Fibroblast of skin of back (primary cell): ENCODE measurements around the gene AEN. TPM values are rescaled to one million over a fixed set of nuclear protein-coding genes. Genes with fewer than 3 reads are reported as not detected.

Experiments used
- DNase-seq: peaks from one replicate; pipeline ENCODE4 v3.0.0-alpha.2; 2013
- polyA plus RNA-seq, 2 experiments: library from polyadenylated mRNA; unstranded; fragments of 120-200 nt; gene quantifications; one replicate each; pipeline ENCODE4 v1.2.1, GENCODE V29; 2013; ENCODE audit not compliant: insufficient read length in 2 of 2

AEN gene, protein sequence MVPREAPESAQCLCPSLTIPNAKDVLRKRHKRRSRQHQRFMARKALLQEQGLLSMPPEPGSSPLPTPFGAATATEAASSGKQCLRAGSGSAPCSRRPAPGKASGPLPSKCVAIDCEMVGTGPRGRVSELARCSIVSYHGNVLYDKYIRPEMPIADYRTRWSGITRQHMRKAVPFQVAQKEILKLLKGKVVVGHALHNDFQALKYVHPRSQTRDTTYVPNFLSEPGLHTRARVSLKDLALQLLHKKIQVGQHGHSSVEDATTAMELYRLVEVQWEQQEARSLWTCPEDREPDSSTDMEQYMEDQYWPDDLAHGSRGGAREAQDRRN
- polyA plus RNA-seq (2013, experiment 1 of 2; ENCODE audit: insufficient read length): 34.0 TPM
- 26.6 TPM for polyA plus RNA-seq (2013, experiment 2 of 2; ENCODE audit: insufficient read length)

DNA sequence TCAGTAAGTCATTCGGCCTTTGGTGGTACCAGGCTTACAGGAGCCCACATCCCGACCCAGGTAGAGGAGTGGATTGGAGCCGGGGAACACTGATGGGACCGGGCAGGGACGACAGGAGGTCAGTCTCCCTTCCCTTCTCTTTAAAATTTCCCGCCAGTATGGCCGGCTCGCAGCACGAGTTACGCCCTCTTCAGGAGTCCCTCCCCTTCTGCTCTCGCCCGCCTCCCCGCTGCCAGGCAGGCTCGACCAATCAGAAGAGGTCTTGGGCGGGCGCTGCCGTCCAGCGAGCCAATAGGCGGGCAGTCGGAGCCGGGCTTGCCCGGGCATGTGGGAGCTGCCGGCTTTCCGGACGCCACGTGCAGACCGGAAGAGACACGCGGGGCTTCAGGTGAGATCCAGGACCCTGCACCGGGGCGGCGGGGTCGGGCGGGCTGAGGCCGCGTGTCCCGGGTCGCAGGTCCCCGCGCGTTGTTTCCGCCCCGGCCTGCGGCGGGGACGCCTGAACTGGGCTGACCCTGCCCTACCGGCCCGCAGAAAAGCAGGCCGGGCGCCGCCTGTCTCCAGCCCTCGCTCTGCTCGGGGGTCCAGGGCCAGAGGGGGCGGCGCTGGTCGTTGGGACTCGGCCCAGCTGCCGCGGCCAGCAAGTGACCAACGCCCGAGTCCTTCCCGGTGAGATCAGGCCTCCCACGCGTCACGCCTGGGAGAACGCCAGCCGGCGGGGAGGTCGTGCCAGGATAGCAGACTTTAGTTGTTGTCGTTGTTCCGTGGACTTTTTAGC is at the start of gene AEN:
TSS of gene AEN (plus strand) at position 346 of the 778 bp plus-strand sequence. CDS start 4,870 bp downstream, outside the sequence.
- peak; percentile 96 for DNase-seq

DNA sequence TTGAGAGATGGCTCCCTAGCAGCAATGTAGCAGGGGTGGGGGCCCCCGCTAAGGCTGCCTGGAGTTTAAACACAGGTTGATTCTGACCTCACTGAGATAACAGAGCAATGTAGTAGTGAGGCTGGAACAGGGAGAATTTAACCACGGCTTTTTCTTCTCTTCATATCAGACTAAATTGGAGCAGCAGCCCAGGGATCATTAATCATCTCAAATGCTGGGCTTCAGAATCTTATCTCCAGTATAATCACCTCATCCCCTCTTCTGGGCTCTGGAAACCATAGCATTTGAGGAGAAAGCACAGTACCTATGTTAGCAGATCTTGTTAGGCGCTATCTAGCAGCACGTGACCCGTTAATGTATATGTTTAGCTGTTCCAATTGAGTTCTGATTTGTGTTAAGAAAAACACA is 49.3 kb upstream of the AEN start:
- no peak for DNase-seq

DNA sequence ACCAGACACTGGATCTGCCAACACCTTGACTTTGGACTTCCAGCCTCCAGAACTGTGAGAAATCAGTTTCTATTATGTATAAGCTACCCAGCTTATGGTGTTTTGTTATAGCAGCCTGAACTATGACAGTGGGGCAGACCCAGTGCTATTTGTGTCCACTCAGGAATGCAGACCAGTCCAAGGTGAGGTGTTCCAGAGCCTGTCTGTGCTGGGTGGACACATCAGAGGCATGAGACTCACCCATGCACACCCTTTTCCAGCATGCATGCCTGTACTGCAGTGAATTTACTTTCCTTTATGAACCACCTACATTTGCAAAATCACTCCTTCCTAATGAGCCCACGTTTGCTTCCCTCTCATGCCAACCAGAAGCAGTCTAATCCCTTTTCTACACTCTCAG is 47.1 kb upstream of the AEN start:
- DNase-seq: no peak

DNA sequence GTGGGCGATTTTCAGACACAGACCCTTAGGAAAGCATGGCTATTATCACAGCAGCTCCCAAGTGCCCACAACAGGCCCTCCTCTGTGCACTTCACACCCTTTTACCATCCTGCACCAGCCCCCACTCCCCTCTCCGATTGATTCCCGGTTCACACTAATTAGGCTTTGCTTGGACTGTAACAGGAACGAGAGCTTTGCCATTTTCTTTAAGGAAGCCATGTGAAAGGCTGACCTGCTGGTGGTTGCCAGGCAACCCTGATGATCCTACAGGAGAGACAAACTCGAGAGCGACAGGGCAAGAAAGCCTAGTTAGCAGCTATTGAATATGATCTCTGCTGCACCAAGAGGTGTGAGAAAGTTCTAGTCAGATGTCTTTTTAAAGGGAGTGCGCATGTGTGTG is 46.5 kb upstream of the AEN start:
- DNase-seq: no peak

DNA sequence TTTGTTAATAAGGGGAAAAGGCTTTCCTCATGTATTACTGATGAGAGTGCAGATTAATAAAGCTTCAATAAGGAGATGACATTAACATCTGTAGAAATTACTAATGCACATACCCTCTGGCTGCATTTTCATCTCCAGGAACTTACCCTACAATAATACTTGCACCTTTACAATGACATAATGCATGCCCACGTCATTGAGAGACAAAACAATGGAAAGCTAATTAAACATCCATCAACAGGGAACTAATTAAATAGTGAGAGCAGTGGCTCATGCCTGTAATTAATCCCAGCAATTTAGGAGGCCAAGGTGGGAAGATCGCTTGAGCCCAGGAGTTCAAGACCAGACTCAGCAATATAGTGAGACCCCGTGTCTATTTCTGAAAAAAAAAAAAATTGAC is 41.8 kb upstream of the AEN start:
- DNase-seq: no peak

DNA sequence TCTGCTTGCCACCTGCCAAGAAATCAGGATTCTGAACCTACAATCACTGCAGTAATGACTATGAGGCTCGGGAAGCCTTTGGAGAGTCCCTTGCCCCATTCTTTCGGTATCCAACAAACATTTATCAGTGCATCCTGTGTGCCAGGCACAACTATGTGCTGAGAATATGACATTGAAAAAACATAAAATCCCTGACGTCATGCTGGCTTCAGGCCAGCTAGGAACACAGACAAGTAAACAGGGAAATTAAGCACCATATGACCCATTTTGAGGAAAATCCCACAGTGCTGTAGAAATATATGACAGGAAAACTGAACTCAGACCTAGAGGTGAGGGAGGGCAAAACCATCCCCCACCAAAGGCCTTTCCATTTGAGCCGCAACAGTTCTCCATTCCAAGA is 40.6 kb upstream of the AEN start:
- no peak for DNase-seq

DNA sequence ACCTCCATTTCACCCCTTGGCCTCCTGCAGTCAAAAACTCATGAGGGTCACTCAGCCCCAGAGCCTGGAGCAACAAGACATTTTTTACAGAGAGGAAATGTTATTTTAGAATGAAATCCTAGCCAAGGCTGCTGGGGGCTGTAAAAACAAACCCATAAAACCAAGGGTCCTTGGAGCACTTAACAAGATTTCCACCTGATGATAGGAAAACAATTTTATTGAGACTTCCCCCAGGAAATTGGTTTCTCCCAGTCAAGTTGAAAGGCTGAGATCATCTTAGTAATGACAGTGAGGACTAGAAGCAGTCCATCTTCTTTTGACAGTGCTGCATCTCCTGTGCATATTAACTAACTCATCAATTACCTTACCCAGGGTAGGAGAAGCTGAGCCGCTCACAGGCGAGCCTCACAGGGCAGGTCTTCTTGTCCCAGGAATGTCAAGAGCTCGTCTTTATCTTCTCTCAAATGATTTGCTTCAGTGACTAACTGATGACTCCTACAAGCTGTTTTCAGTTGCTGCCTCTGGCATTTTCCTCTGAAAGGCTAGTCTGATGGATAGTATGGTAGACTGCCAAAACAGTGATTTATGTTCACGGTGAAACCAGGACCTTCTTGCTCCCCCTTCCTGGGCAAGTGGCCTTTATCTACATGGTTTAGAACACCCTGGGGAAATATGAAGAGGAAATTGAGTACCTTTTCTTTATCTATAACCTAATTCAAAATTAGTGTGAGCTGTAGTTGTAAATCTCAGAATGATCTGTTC is 34.6 kb upstream of the AEN start:
- DNase-seq: peak; percentile 22

DNA sequence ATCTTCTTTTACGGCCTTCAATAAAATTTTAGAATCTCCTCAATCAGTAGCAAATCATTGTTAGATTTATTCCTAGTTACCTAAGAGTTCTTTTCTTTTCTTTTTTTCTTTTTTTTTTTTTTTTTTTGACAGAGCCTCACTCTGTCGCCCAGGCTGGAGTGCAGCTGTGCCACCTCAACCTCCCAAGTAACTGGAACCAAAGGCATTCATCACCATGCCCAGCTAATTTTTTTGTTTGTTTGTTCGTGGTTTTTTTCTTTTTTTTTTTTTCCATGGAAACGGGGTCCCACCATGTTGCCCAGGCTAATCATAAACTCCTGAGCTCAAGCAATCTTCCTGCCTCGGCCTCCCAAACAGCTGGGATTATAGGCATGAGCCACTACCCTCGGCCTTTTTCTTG is 30.4 kb upstream of the AEN start:
- no peak for DNase-seq

DNA sequence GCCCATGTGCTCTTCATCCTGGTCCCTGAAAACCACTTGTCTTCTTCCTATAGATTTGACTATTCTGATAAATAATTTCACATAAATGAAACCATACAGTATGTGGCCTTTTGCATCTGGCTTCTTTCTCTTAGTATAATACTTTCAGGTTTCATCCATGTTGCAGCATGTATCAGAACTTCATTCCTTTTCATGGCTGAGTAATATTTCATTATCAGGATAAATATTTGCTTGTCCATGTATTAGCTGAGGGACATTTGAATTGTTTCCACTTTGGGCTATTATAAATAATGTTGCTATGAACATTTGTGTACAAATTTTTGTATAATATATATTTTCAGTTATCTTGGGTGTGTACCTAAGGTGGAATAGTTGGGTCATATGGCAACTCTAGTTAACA is 29.8 kb upstream of the AEN start:
- no peak for DNase-seq

DNA sequence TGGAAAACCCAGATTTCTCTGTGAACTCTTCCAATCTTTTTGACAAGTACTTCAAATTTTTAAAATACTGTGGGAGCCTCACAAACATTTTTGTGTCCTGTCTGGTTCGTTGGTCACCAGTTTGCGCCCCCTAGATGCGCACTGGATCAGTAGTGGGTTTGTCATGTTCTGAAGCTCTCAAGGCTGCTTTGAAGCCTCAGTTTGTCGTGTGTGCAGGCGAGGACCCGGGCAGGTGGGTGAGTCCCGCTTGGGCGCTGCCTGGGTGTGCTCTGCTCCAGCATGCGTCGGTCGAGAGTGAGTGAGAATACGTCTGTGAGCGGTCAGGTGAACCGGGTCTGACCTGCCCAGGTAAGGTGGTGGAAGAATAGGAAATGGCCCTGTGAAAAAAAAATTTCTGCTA is 17.3 kb upstream of the AEN start:
- DNase-seq: no peak

DNA sequence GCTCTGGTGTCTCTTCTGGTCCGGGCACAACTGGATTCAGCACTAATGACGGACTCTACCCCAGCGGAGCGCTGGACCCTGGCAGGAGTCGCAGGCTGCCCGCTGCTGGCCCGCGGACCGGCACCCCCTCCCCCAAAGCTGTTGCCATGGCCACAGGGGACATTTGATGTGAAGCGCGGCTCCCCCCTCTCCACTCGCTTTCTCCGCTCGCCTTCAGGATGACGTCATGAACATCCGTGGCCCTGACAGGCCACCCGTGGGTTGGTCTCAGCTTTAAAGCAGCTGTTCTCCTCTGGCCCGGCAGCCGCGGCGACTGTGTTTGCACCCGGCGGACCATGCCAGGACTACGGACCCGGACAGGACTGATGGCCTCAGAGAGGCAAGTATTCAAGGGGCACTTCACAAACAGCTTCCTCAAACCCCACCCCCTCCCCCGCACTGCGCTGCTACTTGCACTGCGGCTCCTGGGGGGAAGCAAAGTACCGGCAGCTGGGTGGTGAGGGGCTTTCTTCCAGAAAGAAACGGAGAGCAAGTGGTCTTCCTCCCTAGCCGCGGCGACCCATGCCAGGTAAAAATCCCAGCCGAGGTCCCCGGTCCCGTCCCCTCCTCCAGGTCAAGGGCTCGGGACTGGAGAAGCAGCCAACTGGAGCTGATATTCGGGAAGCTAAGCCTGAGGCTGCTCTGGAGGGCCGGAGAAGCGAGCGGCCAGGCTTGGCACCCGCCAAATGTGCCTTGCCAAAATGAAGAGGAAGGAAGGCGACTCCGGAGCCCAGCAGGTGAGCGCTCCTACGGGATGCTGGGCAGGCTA is 16.6 kb upstream of the AEN start:
- no peak for DNase-seq

DNA sequence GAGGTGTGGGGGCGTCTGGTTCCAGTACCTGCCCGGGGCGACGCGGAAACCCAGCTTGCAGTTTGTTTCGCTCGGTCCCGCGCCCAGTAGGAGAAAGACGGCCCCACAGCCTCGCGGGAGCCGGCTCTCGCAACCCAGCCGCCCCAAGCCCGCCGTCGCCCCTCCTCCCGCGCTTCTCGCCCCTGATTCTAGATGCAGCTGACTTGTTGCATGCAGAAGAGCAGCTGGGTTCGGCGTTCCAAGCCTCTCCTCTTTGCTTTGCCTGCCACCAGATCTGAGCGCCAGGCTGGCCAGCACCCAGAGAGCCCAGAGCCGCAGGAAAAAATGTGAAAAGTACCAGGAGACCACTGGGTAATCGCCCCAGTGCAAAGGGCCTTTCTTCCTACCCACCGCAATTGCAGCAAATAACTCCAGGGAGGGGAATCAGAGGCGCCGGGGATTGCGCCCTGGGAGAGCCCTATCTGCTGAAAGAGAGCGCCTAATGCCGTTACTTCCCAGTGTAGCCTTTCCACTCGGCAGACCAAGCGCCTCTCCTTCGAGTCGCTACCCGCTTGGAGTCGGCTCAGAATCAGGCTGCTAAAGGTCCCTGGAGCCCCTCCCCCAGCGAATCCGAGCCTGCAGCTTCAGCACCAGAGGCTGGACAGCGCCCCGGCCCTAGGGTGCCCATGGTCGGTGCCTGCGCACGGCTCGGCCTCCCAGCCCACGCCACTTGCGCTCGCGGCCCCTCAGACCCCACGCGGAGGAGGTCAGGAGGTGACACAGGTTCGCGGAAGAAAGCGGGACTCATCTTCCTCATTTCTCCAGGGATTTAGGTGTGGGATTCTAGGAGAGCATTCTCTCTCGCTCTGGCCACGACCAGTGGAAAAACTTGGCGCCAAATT is 15.7 kb upstream of the AEN start:
- peak; percentile 50 for DNase-seq

DNA sequence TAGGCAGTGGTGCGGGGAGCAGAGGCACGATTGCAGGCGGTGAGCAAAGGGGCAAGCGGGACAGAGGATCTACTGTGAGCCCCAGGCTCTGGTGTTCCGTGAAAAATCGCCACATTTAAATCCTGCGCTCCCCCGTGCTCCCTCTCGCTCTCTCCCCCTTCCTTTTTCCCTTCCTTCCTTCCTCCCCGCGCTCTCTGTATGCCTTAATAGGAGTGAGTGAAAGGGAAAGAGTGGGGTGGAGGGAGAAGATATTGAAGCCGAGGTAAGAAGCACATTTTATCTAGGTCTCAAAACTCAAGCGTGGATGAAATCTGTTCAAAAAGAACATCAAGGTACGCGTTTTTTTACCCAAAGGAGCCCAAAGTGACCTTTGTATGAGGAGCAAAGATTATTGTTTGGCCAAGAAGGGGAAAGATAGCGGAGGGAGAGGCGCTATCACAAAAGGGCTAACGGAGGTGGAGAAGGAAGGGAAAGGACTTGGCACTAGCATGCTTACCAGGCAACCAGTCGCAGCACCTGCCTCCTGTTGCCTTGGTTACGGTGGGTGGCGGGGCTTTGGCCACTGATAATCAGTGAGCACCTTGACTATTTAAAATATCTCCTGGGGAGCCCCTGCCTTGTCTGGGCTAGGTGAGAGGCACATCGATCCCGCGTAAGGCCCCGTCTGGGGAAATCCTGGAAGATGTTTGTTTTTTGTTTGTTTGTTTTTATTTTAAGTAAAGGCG is 14.9 kb upstream of the AEN start:
- DNase-seq: no peak

DNA sequence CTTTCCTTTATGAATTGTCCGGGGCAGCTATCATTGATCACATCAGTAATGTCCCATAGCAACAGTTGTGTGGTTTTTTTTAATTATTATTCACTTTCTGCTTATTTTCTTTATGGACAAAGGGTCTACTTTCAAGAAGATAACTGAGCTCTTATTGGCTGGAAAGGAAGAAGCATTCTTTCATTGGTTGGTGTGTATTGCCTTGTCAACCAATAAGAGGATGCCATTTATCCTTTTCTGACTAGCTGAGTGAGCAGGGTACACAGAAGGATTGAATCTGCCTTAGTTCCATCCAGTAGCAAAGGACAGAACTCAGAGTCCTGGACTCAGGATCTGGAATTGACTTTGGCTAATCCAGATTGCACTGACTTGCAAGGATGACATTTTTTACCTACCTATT is 13.2 kb upstream of the AEN start:
- DNase-seq: no peak

DNA sequence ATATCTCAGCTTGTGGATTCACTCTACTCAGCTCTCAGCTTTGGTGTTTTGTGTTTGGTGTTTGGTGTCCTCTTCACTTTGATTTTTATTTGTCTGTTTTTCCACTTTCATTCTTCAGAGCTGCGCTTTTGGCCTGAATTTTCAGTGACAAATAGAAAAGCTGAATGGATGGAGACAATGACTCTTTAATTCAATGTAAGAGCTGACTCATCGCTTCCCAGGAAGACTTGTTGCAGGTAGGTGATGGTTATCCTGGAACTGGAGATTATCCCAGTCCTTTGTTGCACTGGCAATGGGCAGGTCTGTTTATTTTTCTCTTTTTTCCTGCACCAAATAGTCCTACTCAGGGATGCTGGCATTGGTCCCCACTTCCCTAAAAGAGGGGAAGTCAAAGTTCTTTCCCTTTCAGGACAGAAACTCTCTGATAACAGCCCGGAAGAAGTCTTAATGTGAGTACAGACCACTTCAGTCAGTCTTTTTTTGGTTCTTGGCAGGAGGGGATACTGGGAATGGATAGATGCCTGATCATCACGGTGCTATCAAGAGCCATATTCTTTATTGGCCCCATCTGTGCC is 12.4 kb upstream of the AEN start:
- DNase-seq: no peak

DNA sequence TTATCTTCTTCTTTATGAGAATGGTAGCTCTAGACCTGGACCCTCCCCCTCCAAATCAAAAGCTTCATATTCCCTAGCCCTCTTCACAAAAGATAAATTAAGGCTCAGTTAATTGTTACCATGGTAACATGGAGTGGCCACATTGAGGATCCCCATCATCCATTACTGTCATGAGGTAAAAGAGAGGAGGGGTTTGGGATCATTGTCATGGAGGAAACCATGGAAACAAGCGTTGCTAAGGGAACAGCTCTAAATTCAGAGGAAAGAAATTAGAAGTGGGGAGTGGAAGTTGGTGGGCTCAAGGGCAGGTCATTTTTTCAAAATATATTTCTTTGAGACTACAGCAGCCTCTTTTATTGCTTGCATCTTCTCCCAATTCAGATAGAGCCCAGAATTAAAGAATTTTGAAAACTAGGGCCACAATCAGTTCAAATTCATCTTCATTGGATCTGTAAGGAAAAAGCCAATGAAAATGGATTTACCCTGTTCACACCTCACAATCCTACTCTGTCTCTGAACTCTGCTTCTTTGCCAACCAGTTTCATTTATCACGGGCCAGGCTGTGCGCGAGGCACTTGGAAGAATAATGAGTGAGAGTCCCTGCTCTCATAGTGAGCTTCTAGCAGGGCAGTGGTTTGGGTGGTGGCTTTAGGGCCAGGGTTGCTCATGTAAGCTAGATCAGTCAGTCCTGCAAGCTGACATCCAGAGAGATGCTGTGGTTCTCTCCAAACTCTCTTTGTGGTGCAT is 11.6 kb upstream of the AEN start:
- DNase-seq: no peak

DNA sequence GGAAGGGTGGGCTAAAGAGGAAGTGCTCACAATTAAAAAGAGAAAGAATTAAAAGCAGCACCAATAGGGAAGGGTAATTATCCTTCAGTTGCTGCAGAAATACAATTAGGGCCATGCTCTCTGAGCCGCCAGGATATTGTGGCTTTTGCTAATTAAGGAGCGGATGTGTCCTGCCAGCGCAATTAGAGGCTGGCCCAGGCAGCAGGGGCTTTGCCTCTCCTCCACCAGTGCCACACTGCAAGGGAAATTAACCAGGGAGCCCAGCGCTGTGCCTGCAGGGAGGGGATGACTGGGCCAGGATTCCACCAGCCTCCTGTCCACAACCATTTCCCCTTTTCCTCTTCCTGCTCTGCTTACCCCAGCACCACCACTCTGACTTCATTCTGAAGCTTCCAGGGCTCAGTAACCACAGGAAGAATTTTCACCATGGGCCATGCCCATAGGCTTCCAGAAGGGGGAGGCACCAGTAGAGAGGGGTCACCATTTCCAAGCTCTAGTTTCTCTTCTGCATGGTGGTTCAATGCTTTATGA is 10.4 kb upstream of the AEN start:
- peak; percentile 36 for DNase-seq

DNA sequence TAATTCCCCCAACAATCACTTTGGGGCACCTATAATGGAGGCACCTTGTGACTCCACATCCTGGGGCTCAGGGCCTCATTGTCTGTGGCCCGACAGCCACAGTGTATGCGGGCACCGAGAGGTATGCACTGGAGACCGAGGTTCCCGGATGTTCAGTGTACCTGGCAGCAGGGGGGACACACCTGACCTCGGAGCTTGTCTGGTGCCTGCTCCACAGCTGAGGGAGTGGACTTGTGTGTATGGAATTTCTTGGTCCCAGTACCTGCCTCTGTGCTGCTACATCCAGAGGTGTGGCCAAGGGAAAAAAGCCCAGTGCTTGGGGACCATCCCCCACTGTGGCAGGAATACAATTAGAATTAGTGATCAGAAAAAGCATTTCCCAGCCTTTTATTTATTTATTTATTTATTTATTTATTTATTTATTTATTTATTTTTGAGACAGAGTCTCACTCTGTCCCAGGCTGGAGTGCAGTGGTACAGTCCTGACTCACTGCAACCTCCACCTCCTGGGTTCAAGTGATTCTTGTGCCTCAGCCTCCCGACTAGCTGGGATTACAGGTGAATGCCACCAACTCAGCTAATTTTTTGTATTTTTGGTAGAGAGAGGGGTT is 8.8 kb upstream of the AEN start:
- no peak for DNase-seq
